Suppressor macrophage (primary cell): ENCODE measurements around the gene POLG2.
"Not testable (repeated sequence)": the region's sequence is repeated elsewhere in the genome, so short reads cannot be mapped to it uniquely, and the experiment has no call there.

Experiments used
- DNase-seq, 4 experiments: peaks; one replicate each; pipeline ENCODE4 v3.0.0-alpha.2; 2020 to 2022

POLG2 gene

GRCh38 chr17:64505340-64506200 lies 8.7 kb upstream of the POLG2 start:
- peak; percentile 92 to 97 (median 94) for DNase-seq

- no peak for DNase-seq
Measured at GRCh38 chr17:64504769-64505339, 8.0 kb upstream of the POLG2 start.

DNA sequence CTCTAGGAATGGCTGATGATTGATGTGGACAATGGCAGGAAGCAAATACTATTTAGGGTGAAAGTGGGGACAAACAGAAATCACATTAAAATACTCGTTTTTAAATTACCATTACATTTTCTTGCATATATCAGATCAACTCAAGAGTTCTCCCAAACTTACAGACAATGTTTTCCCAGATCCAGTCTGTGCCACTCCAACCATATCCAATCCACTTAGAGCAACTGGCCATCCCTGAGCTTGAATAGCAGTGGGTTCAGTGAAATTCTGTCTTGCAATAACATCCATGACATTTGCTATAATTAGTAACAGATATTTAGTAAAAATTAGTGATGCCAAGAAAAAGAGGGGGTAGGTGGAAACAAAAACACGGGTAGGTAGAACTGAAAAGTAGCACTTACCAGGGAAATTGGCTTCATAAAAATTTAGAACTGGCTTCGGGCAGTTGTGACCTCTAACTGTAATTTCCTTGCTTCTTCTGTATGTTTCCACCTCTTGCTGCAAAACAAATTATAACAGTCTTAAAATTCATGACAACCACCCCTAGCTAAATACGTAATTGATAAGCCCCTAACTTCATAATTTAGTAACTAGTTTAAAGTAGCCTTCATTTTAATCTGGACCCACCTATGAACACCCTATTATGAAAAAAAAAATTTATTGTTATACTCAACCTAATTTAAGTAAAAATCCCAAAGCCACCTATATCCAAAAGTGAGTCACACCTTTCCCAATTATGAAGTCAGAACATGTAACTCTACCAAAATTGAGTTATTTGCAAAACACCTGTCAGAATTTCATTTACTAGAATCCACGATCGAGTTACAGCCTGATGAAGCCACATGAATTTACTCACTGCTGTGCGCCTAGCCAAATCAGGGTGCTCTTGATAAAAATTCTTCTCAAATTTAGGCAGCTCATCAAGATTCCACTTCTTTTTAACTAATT lies 7.2 kb upstream of the POLG2 start:
- peak in 2 of 4 experiments; percentile 3 to 12 for DNase-seq

DNA sequence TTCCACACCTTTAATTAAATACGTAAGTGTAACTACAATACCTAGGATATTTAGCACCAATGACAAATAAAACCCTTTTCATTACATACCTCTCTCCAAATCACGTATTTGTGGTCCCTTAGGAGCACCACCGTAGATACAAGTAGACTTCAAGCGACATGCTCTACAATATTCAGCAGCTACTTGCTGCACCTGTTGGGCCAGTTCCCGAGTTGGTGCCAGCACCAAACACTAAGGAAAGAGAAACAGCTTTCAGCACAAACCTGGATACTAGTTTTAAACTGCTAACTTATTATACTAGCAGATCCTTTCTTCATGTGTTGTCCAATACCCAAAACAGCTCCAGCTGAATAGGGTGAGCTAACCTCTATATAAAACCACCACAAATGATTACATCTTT lies 6.5 kb upstream of the POLG2 start:
- DNase-seq, result peak in 1 of 4 experiments; percentile 6

- no peak for DNase-seq
Measured at GRCh38 chr17:64502809-64503208, 6.0 kb upstream of the POLG2 start.

DNA sequence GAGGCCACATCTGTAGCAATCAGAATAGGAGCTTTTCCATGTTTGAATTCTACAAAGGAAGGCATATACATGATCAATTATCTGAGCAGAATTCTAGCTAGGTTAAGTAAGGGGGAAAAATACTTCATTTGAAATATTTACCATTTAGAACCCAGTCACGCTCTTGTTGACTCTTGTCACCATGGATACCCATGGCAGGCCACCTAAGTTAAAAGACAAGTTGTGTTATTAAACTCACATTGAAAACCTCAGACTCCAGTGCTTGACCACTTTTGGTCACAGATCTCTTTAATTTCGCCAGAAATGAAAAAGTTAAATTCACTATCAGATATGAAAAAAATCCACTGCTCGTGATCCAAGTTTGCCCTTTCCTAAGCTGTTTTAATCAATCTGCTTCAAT lies 5.2 kb upstream of the POLG2 start:
- no peak for DNase-seq

GRCh38 chr17:64500862-64501765 lies 4.3 kb upstream of the POLG2 start:
- no peak for DNase-seq

GRCh38 chr17:64500487-64500859 lies 3.6 kb upstream of the POLG2 start:
- no peak for DNase-seq

- peak in 2 of 4 experiments; percentile 11 to 19 for DNase-seq
Measured at GRCh38 chr17:64499805-64500486, 3.1 kb upstream of the POLG2 start.

GRCh38 chr17:64498308-64499203 lies 1.7 kb upstream of the POLG2 start:
- peak in 1 of 4 experiments; percentile 9 for DNase-seq

DNA sequence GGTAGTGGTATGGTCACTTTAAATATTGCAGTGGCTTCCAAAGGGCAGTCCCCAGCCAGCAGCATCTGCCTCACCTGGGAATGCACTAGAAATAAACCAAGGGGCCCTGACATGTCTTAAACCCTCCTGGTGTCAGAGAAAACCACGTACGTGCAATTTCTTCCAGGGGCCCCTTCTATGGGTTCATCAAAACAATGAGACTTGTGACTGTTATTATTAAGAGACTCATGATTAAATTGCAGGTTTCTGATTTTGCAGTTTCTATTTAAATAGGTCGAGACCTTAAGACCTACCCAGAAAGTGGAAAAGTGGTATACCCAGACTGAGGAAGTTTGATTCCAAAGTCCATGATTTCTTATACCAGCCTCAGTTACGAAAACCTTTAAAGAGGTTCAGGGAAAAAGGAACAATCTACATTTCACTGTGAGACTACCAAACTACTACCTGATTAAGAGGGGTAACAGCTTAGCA lies 746 bp upstream of the POLG2 start:
- DNase-seq, result no peak

DNA sequence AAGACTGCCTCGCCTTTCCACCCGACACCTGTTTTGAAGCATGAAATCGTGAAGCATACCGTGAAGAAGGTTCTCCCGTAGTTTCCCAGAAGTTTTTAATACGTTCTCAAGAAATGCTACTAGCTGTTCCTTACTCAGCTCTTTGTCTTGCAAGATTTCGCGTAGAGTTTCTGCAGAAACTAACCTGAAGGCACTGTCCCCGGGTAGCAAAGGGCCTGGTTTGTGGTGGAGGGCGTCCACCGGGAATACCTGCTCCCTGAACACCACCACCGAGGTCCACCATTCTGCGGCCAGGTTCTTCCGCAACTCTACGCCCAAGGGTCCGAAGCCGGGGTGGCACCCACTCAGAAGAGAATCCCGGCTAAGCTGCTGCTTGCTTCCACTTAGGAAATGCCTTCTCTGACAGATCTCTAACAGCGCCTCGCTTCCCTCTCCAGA lies 487 bp downstream of the POLG2 start:
- DNase-seq, result peak in 3 of 4 experiments; percentile 61 to 63 (median 62)

DNA sequence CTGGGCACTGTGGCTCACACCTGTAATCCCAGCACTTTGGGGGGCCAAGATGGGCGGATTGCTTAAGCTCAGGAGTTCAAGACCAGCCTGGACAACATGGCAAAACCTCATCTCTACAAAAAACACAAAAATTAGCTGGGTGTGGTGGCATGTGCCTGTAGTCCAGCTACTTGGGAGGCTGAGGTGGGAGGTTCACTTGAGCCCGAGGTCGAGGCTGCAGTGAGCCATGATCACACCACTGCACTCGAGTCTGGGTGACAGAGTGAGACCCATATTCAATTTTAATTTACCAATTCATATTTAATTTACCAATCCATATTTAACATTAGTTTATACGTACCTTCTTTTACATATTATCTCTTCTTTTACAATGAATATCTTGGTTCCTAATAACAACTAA lies 1.6 kb downstream of the POLG2 start:
- not testable (repeated sequence) for DNase-seq

GRCh38 chr17:64494121-64494520 lies 2.7 kb downstream of the POLG2 start:
- no peak for DNase-seq

DNA sequence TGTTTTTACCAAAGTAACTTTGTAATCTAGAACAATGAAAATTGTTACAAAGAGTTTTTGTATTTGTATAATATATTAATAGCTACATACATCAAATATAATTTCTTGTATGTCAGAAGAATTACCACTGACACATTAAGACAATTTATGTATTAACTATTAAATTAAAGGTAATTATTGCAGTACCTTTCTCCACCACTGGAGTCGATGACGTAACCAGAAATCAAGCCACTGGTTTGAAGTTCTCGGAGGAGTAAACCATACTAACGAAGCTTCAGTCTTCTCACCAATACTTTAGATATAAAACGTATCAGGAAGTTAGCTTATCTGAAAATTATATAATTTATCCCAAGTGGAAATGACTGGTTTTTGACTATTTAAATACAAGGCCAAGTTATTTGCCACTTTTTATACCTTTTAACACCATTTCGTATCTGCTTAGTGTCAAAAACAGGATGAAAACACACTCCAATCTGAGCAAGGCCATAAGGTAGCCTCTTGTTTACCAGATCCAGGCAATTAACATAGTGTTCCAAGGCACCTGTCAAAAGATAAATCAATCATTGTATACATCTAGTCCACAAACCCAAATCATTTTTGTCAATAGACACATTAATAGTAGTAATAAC lies 4.3 kb downstream of the POLG2 start:
- DNase-seq, result peak; percentile 28 to 55 (median 40)

DNA sequence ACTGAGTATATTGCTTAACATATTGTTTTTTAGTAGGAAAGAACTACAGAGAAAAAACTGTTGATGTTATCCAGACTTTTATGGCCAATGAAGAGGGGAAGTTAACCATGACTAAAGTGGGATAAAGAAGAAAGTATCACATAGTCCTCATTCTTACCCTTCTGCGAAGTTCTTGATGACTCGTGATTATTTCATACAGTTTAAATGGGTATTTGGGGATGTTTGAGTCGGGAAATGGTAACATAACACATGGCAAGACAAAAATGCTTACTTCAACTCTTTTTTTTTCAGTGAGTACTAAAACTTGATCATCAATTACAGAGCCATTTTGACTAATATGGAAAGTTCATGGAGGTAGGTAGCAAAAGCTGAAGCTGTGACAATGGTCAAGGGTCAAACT lies 4.9 kb downstream of the POLG2 start:
- DNase-seq, result peak in 1 of 4 experiments; percentile 39

DNA sequence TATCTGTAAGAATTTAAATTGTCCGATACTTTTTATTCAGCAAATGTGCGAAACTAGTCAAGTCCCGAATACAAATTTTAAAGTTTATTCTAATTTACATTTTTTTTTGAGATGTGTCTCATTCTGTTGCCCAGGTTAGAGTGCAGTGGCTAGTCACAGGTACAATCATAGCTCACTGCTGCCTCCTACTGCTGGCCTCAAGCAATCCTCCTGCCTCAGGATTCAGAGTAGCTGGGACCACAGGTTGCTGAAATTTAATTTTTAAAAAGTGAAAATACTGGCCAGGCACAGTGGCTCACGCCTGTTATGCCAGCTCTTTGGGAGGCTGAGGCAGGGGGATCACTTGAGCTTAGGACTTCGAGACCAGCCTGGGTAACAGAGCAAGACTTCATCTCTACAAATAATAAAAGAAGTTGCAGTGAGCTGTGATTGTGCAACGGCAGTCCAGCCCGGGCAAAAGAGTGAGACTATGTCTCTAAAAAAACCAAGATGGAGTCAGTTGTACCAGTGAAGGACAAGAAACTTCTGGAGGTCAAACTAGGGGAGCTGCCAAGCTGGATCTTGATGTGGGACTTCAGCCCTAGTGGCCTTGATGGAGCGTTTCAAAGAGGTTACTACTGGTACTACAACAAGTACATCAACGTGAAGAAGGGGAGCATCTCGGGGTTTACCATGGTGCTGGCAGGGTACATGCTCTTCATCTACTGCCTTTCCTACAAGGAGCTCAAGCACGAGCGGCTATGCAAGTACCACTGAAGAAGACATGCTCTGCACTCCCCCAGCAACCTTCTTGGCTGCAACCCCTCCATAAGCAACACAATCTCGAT lies 5.6 kb downstream of the POLG2 start:
- peak; percentile 47 to 74 (median 68) for DNase-seq

DNA sequence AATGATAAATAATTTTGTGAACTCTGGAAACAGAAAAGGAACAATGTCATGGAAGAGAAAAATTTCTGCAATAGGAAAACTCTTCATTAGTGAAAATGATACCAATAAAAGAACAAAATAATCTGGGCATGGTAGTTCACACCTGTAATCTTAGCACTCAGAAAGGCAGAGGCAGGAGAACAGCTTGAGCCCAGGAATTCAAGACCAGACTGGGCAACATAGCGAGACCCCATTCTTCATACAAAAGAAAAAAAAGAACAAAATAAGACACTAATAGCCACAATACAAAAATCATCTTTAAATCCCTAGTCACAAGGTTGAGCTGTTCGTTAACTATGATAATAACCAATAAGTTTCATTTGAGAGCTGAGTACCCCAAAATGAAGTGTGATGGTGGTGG lies 8.6 kb downstream of the POLG2 start:
- no peak for DNase-seq

DNA sequence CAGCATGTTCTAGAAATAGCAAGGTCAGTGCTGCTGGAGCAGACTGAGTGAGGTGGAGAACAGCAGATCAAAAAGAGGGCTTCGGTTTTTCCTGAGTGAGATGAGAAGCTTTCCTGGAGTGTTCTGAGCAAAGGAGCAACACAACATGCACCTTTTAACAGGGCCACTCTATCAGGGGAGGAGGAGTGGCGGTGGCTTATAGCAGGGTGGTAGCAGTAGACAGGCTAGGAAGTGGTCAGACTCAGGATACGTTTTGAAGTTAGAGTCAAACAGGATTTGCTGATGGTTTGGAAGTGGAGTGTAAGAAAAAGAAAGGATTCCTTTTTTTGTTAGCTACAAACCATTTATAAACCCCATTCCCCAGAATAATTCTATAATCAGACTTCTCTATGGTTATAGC lies 12.5 kb downstream of the POLG2 start:
- DNase-seq, result no peak
